Lung (tissue), 12 donors: ENCODE measurements around the gene CCDC85C. TPM values are rescaled to one million over a fixed set of nuclear protein-coding genes. Genes with fewer than 3 reads are reported as not detected.

Source experiments
- ATAC-seq: fragments of 200-7000 bp; cut with Tn5 transposase; one replicate; pipeline ENCODE4 v1.9.1; 2020; ENCODE audit warnings: moderate number of reproducible peaks; ENCODE audit not compliant: insufficient read depth, low FRiP score
- DNase-seq, 3 donors: peaks; one replicate each; pipeline ENCODE4 v3.0.0-alpha.2; 2013 to 2017
- H3K27ac ChIP-seq, 2 donors: one replicate each; pipeline ENCODE4 v1.5.1; 2013; ENCODE audit warnings: mild to moderate bottlenecking in 2 of 2, moderate library complexity in 2 of 2, control low read depth in 1 of 2, inconsistent platforms in 1 of 2, low read depth in 1 of 2, low read length in 1 of 2
- H3K27me3 ChIP-seq, 3 donors: one replicate each; pipeline ENCODE4 v1.5.1; 2013; ENCODE audit warnings: low read length in 2 of 3; ENCODE audit not compliant: control insufficient read depth in 3 of 3, insufficient read depth in 3 of 3
- H3K36me3 ChIP-seq, 4 donors: one replicate each; pipeline ENCODE4 v1.5.1; 2013; ENCODE audit warnings: low read length in 4 of 4, mild to moderate bottlenecking in 1 of 4, moderate library complexity in 1 of 4; ENCODE audit not compliant: control insufficient read depth in 4 of 4, insufficient read depth in 4 of 4
- H3K4me1 ChIP-seq, 5 donors: one replicate each; pipeline ENCODE4 v1.5.1; 2013; ENCODE audit warnings: low read length in 5 of 5, mild to moderate bottlenecking in 2 of 5, moderate library complexity in 1 of 5; ENCODE audit not compliant: control insufficient read depth in 5 of 5, insufficient read depth in 5 of 5
- H3K4me3 ChIP-seq: one replicate; pipeline ENCODE4 v1.5.1; 2013; ENCODE audit warnings: mild to moderate bottlenecking, control low read depth, moderate library complexity
- H3K9ac ChIP-seq, 2 donors: one replicate each; pipeline ENCODE4 v1.5.1; 2013; ENCODE audit warnings: low read length in 2 of 2, control low read depth in 1 of 2; ENCODE audit not compliant: insufficient read depth in 1 of 2
- H3K9me3 ChIP-seq, 4 donors: one replicate each; pipeline ENCODE4 v1.5.1; 2013; ENCODE audit warnings: low read length in 3 of 4, mild to moderate bottlenecking in 1 of 4, moderate library complexity in 1 of 4; ENCODE audit not compliant: control insufficient read depth in 4 of 4, insufficient read depth in 3 of 4
- WGBS, 2 donors: extraction: QIAGEN DNeasy Blood & Tissue Kit; methylation state at CpG; one replicate each; pipeline ENCODE4 v1.1.7; 2013; 5-methylcytosine and 5-hydroxymethylcytosine counted together
- polyA plus RNA-seq, 2 donors: library from polyadenylated mRNA; stranded (reverse); fragments of 200-250 nt; gene quantifications; one replicate each; pipeline ENCODE4 v1.2.1, GENCODE V29; 2013
- total RNA-seq, 2 donors: library from RNA; depleted of rRNA in 1 of 2; stranded (reverse); fragments of >200 nt in 1 of 2; gene quantifications; one replicate each; pipeline ENCODE4 v1.2.1, GENCODE V29; 2014 to 2021
- TF ChIP-seq, protein P1 (sequence below): IDR thresholded peaks from 2 replicates; pipeline ENCODE4 v1.5.1; 2012; ENCODE audit warnings: mild to moderate bottlenecking; ENCODE audit errors: control extremely low read depth, extremely low read depth
- donor health status: control.
- donor health status: control.
- donor health status: Bipolar disorder and iron deficiency.
- donor health status: healthy.
- donor health status: DM: yes; HTN: yes; CAD: no.

Gene CCDC85C
- total and polyA plus RNA-seq, 4 donors: 2.8 to 19.8 (median 17.6) TPM

DNA sequence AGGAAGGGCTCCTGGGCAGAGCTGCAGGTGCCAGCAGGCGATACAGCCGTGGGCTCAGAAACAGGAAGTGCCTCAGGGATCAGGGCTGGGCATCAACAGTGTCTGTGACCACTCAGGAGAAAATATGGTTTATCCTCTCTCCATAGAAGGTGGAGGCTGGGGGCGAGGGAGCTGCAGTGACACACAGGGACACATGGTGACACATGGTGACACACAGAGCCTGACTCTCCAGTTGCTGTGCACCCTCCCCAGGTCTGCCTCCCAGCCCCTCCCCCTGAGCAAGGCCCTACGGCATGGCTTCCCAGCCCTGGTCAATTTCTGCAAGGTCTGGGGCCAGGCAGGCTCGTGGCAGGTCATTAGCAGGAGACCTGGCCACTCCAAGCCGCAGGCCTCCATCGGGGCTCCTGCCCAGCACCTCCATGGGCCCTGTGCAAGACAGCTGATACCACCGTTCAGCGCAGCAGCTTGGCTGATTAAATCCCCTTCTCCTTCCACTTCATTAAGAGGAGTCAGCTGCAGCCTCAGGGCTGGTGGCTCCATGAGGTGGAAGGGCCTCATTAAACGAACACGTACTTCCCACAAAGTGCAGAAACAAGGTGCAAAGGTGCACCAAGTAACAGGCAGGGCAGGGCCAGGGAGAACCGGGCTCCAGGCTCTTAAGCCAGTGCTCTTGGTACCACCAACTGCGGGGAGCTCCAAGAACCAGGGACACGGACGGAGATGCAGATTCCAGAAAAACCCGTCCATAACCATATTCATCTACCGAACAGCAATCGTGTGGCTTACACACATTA lies 62.1 kb downstream of the CCDC85C start:
- no peak for ATAC-seq
- WGBS, 2 donors: 80% methylated on average over 18 of the region's 18 CpGs
- no peaks in the 10 kb centered on the region for H3K27me3 ChIP-seq
- no peak overlapping the region for H3K9ac ChIP-seq
- peaks cover 0 to 24% (median 14%) of the 10 kb centered on the region in 5 donors for H3K4me1 ChIP-seq
- TF ChIP-seq, protein P1, sequence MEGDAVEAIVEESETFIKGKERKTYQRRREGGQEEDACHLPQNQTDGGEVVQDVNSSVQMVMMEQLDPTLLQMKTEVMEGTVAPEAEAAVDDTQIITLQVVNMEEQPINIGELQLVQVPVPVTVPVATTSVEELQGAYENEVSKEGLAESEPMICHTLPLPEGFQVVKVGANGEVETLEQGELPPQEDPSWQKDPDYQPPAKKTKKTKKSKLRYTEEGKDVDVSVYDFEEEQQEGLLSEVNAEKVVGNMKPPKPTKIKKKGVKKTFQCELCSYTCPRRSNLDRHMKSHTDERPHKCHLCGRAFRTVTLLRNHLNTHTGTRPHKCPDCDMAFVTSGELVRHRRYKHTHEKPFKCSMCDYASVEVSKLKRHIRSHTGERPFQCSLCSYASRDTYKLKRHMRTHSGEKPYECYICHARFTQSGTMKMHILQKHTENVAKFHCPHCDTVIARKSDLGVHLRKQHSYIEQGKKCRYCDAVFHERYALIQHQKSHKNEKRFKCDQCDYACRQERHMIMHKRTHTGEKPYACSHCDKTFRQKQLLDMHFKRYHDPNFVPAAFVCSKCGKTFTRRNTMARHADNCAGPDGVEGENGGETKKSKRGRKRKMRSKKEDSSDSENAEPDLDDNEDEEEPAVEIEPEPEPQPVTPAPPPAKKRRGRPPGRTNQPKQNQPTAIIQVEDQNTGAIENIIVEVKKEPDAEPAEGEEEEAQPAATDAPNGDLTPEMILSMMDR: no peak
- DNase-seq: no peak
- H3K36me3 ChIP-seq: no peaks in the 10 kb centered on the region
- H3K27ac ChIP-seq: no peak overlapping the region
- no peak overlapping the region for H3K4me3 ChIP-seq
- H3K9me3 ChIP-seq: no peaks in the 10 kb centered on the region

DNA sequence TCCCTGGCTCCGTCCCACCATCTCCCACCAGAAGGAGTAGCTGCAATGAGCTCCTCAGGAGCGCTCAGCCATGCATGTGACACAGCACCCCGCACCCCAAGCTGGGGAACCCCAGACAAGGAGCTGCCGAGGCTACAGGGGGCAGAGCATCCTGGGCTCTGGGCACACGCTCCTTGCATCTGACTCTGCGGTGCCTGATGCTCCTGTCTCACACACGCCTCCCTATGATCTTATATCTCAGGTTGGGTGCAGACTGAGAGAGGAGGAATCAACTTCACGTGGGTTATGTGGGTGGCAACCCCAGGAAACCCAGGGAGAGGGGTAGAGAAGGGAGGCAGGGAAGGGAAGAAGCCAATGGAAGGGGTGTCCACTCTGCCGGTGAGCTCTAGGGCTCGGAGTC lies 62.8 kb downstream of the CCDC85C start:
- 67 to 79% methylated on average over 10 of the region's 10 CpGs for WGBS, 2 donors
- H3K9me3 ChIP-seq: no peaks in the 10 kb centered on the region
- H3K27me3 ChIP-seq: no peaks in the 10 kb centered on the region
- DNase-seq (no peak), ATAC-seq (no peak)
- H3K36me3 ChIP-seq: no peaks in the 10 kb centered on the region
- no peak overlapping the region for H3K27ac ChIP-seq
- H3K9ac ChIP-seq: no peak overlapping the region
- TF ChIP-seq, protein P1: no peak
- no peak overlapping the region for H3K4me3 ChIP-seq
- H3K4me1 ChIP-seq: peaks cover 0 to 21% (median 14%) of the 10 kb centered on the region in 5 donors

DNA sequence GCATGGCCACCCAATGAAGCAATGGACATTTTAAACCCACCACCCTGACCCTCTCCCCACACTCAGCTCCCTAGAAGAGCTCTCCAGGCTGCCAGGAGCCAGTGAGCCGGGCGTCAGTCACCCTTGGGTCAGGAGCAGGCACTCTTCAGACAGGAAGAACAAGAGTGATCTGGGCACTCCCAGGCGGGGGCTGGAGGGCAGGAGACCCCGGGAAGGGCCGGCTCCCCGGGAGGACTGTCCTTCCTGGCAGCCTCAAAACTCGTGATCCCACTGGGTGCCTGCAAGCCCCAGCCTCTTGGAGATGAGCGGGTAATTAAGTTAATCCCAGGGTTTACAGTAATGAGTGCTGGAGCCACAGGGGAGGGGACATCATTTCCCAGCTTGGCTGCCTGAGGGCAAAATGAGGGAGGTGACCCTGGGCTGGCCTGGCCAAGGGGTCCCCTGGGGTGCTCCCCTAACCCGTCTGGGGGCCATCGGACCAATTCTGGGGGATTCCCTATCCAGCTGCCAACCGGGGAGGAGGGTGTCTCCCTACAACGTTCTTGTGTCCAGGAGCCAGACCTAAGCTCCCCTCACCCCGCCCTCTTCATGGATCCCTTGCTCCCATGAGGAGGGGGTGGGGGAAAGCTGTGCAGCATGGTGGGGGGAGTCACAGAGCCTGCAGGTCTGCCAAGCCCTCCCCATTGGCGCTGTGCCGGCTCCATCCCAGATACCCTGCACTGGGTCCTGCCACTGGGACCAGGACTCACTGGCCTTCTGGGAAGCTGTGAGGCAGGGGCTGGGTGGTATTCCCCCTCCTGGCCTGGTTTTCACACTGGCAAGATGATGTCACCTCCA lies 63.6 kb downstream of the CCDC85C start:
- Histone ChIP-seq H3K27ac (no peak overlapping the region), H3K9ac (no peak overlapping the region), H3K27me3 (no peaks in the 10 kb centered on the region), H3K9me3 (no peaks in the 10 kb centered on the region), H3K4me3 (no peak overlapping the region), H3K4me1 (peaks cover 0 to 20% (median 14%) of the 10 kb centered on the region in 5 donors), H3K36me3 (peaks cover 0 to 4% (median 0%) of the 10 kb centered on the region in 4 donors)
- DNase-seq (no peak), ATAC-seq (no peak)
- TF ChIP-seq, protein P1: no peak
- WGBS, 2 donors: 67 to 82% methylated on average over 15 of the region's 15 CpGs
